MCF 10A (cell line): ENCODE data around the gene RNPEP. TPM values are rescaled to one million over a fixed set of nuclear protein-coding genes. Genes with fewer than 3 reads are reported as not detected.
"Not testable (repeated sequence)": the region's sequence is repeated elsewhere in the genome, so short reads cannot be mapped to it uniquely, and the experiment has no call there.

Experiments
- BruUV-seq: library from RNA; stranded (reverse); fragments of 400-500 nt; replicated peaks from 2 replicates; lab custom pipeline; 2021; lab: Mats Ljungman, UMichigan
- CTCF ChIA-PET: fragments of 300-600 bp; sonication (Branson Sonifier 250); formaldehyde crosslinking; extraction: SDS; loops from one replicate; lab custom pipeline; 2021; ENCODE audit warnings: antibody characterized with exemption, inconsistent platforms; lab: Yijun Ruan, JAX
- POLR2A ChIA-PET: fragments of 300-600, 350-650 bp; sonication (Branson Sonifier 250); formaldehyde crosslinking; extraction: SDS; loops from one replicate; lab custom pipeline; 2020; ENCODE audit warnings: antibody characterized with exemption, inconsistent platforms; lab: Yijun Ruan, JAX
- DNase-seq: peaks from one replicate; pipeline ENCODE4 v3.0.0-alpha.2; 2018; ENCODE audit not compliant: unreplicated experiment
- H3K27ac Mint-ChIP-seq: one replicate; pipeline ENCODE4 v1.8.0; 2022; ENCODE audit warnings: mild to moderate bottlenecking, low read depth, mixed read lengths; ENCODE audit not compliant: unreplicated experiment
- H3K27me3 Mint-ChIP-seq: one replicate; pipeline ENCODE4 v1.8.0; 2022; ENCODE audit warnings: mixed read lengths; ENCODE audit not compliant: insufficient read depth, unreplicated experiment
- H3K36me3 Mint-ChIP-seq: one replicate; pipeline ENCODE4 v1.8.0; 2022; ENCODE audit warnings: mild to moderate bottlenecking, moderate library complexity, mixed read lengths; ENCODE audit not compliant: insufficient read depth, unreplicated experiment
- H3K4me1 Mint-ChIP-seq: one replicate; pipeline ENCODE4 v1.8.0; 2022; ENCODE audit warnings: mixed read lengths; ENCODE audit not compliant: insufficient read depth, unreplicated experiment
- H3K4me3 Mint-ChIP-seq: one replicate; pipeline ENCODE4 v1.8.0; 2022; ENCODE audit warnings: mild to moderate bottlenecking, moderate library complexity, mixed read lengths; ENCODE audit not compliant: unreplicated experiment
- H3K9me3 Mint-ChIP-seq: one replicate; pipeline ENCODE4 v1.8.0; 2022; ENCODE audit warnings: mixed read lengths; ENCODE audit not compliant: unreplicated experiment
- CTCF ChIP-seq: fragments of 200-600 bp; IDR thresholded peaks from one replicate; pipeline ENCODE4 v1.8.0; 2022; ENCODE audit warnings: antibody characterized with exemption, mild to moderate bottlenecking; ENCODE audit not compliant: unreplicated experiment
- intact Hi-C: fragments of 100-400 bp; cut with micrococcal nuclease; formaldehyde crosslinking; loops from 2 replicates; pipeline ENCODE4 v1.14.1; 2022
- total RNA-seq: library from RNA; stranded (reverse); gene quantifications from 2 replicates; pipeline ENCODE4 v1.2.3, GENCODE V29; 2022

RNPEP gene
- total RNA-seq, 1 experiment from 2014 or later, result 155 TPM

- TSS peak; percentile 61 for BruUV-seq
- Mint-ChIP-seq H3K4me1 (peaks cover 12% of the 10 kb centered on the region), H3K27me3 (no peaks in the 10 kb centered on the region), H3K9me3 (no peaks in the 10 kb centered on the region), H3K36me3 (peaks cover 62% of the 10 kb centered on the region), H3K4me3 (peak overlapping the region; percentile 96), H3K27ac (peak overlapping the region; percentile 99)
- intact Hi-C loops, result loop anchor here (1.0 kb wide), 1 partner anchor 59 kb away; no protein-coding TSS in a partner anchor
- no peak for TF ChIP-seq CTCF
- CTCF ChIA-PET, result interaction anchor here (0.6 to 28.5 kb wide), 6 partner anchors 17 to 156 kb away, joined by 3 to 882 read pairs (median 4); partner anchors contain the start of gene SHISA4
- no peak for DNase-seq
- POLR2A ChIA-PET, result interaction anchor here (0.6 to 6.1 kb wide), 30 partner anchors 10 to 494 kb away, joined by 3 to 87 read pairs (median 7); partner anchors contain the start of genes IPO9, LMOD1 and RNPEP
Measured at GRCh38 chr1:201955729-201956143, 26.7 kb upstream of the RNPEP start.

GRCh38 chr1:201958348-201958747, 24.1 kb upstream of the RNPEP start:
- no peak for DNase-seq
- intact Hi-C loops, result no loop called here
- BruUV-seq, result no TSS peak
- Mint-ChIP-seq H3K4me1 (peaks cover 16% of the 10 kb centered on the region), H3K27ac (peak overlapping the region; percentile 74), H3K4me3 (no peak overlapping the region), H3K36me3 (peaks cover 89% of the 10 kb centered on the region), H3K27me3 (no peaks in the 10 kb centered on the region), H3K9me3 (no peaks in the 10 kb centered on the region)
- CTCF ChIA-PET, result interaction anchor here (0.5 to 28.5 kb wide), 10 partner anchors 8 to 386 kb away, joined by 3 to 882 read pairs (median 4); partner anchors contain the start of gene SHISA4
- POLR2A ChIA-PET, result interaction anchor here (1.5 to 6.1 kb wide), 5 partner anchors 8 to 76 kb away, joined by 4 to 87 read pairs (median 60); partner anchors contain the start of gene RNPEP
- TF ChIP-seq CTCF, result no peak

GRCh38 chr1:201962382-201962781, 20.1 kb upstream of the RNPEP start:
- H3K9me3 Mint-ChIP-seq, H3K27me3 Mint-ChIP-seq, DNase-seq, BruUV-seq, H3K27ac Mint-ChIP-seq, H3K4me3 Mint-ChIP-seq, intact Hi-C loops: not testable (repeated sequence)
- Mint-ChIP-seq H3K36me3 (peaks cover 98% of the 10 kb centered on the region), H3K4me1 (peaks cover 21% of the 10 kb centered on the region)
- POLR2A ChIA-PET, result interaction anchor here (0.6 to 8.2 kb wide), 8 partner anchors 7 to 66 kb away, joined by 3 to 87 read pairs (median 4); partner anchors contain the start of genes RNPEP and TIMM17A
- CTCF ChIA-PET, result interaction anchor here (0.5 to 28.5 kb wide), 9 partner anchors 11 to 173 kb away, joined by 3 to 882 read pairs (median 6); partner anchors contain the start of gene SHISA4

GRCh38 chr1:201964261-201964660, 18.2 kb upstream of the RNPEP start:
- POLR2A ChIA-PET, result interaction anchor here (1.3 to 8.2 kb wide), 3 partner anchors 9 to 83 kb away, joined by 4 to 87 read pairs (median 12); partner anchors contain the start of genes RNPEP and TIMM17A
- no peaks in the 10 kb centered on the region for H3K27me3 Mint-ChIP-seq
- H3K36me3 Mint-ChIP-seq, result peaks cover 98% of the 10 kb centered on the region
- H3K9me3 Mint-ChIP-seq, result no peaks in the 10 kb centered on the region
- no peak overlapping the region for H3K4me3 Mint-ChIP-seq
- BruUV-seq, result no TSS peak
- no peak for DNase-seq
- no peak for TF ChIP-seq CTCF
- CTCF ChIA-PET, result interaction anchor here (0.6 to 28.5 kb wide), 11 partner anchors 9 to 434 kb away, joined by 3 to 882 read pairs (median 5); partner anchors contain the start of genes LMOD1 and SHISA4
- H3K27ac Mint-ChIP-seq, result no peak overlapping the region
- H3K4me1 Mint-ChIP-seq, result peaks cover 14% of the 10 kb centered on the region
- intact Hi-C loops, result no loop called here
